GM23338 (cell line): Measurements from ENCODE around the gene TAF10.

Experiments used
- CREB1 ChIP-seq: fragments of 250-450 bp; sonication (Bioruptor Pico); IDR thresholded peaks from 2 replicates; pipeline ENCODE4 v1.5.0; 2020; ENCODE audit warnings: low read depth, mild to moderate bottlenecking, moderate library complexity
- EZH2 ChIP-seq: fragments of 200-600 bp; sonication (generic); IDR thresholded peaks from one replicate; pipeline ENCODE4 v1.8.0; 2017; ENCODE audit warnings: antibody characterized with exemption, mild to moderate bottlenecking, low read depth; ENCODE audit not compliant: unreplicated experiment
- EZH2phosphoT487 ChIP-seq: fragments of 200-600 bp; sonication (generic); IDR thresholded peaks from one replicate; pipeline ENCODE4 v1.8.1; 2018; ENCODE audit warnings: antibody characterized with exemption; ENCODE audit not compliant: unreplicated experiment
- JUNB ChIP-seq: IDR thresholded peaks from one replicate; pipeline ENCODE4 v1.6.1; 2016; ENCODE audit warnings: antibody characterized with exemption; ENCODE audit not compliant: unreplicated experiment
- NANOG ChIP-seq: IDR thresholded peaks from 2 replicates; pipeline ENCODE4 v1.6.1; 2016; ENCODE audit warnings: antibody characterized with exemption, borderline replicate concordance
- POLR2AphosphoS5 ChIP-seq: IDR thresholded peaks from 2 replicates; pipeline ENCODE4 v1.6.1; 2016; ENCODE audit warnings: antibody characterized with exemption, low read depth
- ZNF331 ChIP-seq: fragments of 250-450 bp; sonication (Bioruptor Pico); IDR thresholded peaks from 2 replicates; pipeline ENCODE4 v1.5.0; 2020; ENCODE audit warnings: low read depth, mild to moderate bottlenecking, moderate library complexity
- TF ChIP-seq, protein P1 (sequence below), 2 experiments: fragments of 200-600 bp in 1 of 2; sonication (generic) in 1 of 2; conservative IDR thresholded peaks; 2 replicates each; pipeline versions ENCODE4 v1.5.1 to v1.6.1; 2016 to 2017; ENCODE audit warnings: antibody characterized with exemption in 2 of 2, low read depth in 2 of 2, mild to moderate bottlenecking in 2 of 2, moderate library complexity in 1 of 2
- TF ChIP-seq, protein P2 (sequence below): IDR thresholded peaks from one replicate; pipeline ENCODE4 v1.6.1; 2018; ENCODE audit warnings: antibody characterized with exemption; ENCODE audit not compliant: unreplicated experiment
- TF ChIP-seq, protein P3 (sequence below): IDR thresholded peaks from 2 replicates; pipeline ENCODE4 v1.6.1; 2016; ENCODE audit warnings: antibody characterized with exemption

DNA sequence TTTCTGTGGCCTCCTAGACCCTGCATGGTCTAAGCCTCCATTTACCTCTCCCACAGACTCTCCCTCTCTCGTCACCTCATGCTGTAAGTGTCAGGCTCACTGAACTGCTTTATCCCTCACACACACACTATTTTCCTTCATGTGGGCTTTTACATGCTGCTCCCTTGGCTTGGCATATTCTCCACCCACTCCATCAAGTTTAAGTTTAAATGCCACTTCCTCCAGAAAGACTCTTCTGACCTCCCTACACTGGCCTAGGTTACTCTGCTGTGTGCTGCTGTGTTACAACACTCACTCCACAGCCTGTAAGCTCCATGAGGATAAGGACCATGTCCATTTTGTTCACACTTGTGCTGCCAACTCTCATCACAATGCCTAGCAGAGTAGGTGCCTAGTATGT is 41.1 kb upstream of the TAF10 start:
- TF ChIP-seq, protein P1, sequence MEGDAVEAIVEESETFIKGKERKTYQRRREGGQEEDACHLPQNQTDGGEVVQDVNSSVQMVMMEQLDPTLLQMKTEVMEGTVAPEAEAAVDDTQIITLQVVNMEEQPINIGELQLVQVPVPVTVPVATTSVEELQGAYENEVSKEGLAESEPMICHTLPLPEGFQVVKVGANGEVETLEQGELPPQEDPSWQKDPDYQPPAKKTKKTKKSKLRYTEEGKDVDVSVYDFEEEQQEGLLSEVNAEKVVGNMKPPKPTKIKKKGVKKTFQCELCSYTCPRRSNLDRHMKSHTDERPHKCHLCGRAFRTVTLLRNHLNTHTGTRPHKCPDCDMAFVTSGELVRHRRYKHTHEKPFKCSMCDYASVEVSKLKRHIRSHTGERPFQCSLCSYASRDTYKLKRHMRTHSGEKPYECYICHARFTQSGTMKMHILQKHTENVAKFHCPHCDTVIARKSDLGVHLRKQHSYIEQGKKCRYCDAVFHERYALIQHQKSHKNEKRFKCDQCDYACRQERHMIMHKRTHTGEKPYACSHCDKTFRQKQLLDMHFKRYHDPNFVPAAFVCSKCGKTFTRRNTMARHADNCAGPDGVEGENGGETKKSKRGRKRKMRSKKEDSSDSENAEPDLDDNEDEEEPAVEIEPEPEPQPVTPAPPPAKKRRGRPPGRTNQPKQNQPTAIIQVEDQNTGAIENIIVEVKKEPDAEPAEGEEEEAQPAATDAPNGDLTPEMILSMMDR (conservative IDR thresholded peaks at IDR 0.05; ENCODE audit: low read depth in 2 of 2), result no peak
- TF ChIP-seq EZH2phosphoT487 (no peak), JUNB (no peak), POLR2AphosphoS5 (no peak), EZH2 (no peak), CREB1 (CRISPR knock-in tag) (no peak), NANOG (no peak), ZNF331 (CRISPR knock-in tag) (no peak)
- TF ChIP-seq, protein P2, sequence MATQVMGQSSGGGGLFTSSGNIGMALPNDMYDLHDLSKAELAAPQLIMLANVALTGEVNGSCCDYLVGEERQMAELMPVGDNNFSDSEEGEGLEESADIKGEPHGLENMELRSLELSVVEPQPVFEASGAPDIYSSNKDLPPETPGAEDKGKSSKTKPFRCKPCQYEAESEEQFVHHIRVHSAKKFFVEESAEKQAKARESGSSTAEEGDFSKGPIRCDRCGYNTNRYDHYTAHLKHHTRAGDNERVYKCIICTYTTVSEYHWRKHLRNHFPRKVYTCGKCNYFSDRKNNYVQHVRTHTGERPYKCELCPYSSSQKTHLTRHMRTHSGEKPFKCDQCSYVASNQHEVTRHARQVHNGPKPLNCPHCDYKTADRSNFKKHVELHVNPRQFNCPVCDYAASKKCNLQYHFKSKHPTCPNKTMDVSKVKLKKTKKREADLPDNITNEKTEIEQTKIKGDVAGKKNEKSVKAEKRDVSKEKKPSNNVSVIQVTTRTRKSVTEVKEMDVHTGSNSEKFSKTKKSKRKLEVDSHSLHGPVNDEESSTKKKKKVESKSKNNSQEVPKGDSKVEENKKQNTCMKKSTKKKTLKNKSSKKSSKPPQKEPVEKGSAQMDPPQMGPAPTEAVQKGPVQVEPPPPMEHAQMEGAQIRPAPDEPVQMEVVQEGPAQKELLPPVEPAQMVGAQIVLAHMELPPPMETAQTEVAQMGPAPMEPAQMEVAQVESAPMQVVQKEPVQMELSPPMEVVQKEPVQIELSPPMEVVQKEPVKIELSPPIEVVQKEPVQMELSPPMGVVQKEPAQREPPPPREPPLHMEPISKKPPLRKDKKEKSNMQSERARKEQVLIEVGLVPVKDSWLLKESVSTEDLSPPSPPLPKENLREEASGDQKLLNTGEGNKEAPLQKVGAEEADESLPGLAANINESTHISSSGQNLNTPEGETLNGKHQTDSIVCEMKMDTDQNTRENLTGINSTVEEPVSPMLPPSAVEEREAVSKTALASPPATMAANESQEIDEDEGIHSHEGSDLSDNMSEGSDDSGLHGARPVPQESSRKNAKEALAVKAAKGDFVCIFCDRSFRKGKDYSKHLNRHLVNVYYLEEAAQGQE, result no peak
- TF ChIP-seq, protein P3, sequence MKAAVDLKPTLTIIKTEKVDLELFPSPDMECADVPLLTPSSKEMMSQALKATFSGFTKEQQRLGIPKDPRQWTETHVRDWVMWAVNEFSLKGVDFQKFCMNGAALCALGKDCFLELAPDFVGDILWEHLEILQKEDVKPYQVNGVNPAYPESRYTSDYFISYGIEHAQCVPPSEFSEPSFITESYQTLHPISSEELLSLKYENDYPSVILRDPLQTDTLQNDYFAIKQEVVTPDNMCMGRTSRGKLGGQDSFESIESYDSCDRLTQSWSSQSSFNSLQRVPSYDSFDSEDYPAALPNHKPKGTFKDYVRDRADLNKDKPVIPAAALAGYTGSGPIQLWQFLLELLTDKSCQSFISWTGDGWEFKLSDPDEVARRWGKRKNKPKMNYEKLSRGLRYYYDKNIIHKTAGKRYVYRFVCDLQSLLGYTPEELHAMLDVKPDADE, result no peak
